DLD1 (cell line): ENCODE measurements around the gene ADORA2A.

ENCODE experiments used
- in situ Hi-C: cut with HindIII; loops from 2 replicates; pipeline ENCODE4 v1.10.0; 2017; ENCODE audit warnings: low sequenced_read_pairs

The ADORA2A gene

GRCh38 chr22:24417200-24417599 is 10.2 kb upstream of the ADORA2A start:
- in situ Hi-C loops = no loop called here

DNA sequence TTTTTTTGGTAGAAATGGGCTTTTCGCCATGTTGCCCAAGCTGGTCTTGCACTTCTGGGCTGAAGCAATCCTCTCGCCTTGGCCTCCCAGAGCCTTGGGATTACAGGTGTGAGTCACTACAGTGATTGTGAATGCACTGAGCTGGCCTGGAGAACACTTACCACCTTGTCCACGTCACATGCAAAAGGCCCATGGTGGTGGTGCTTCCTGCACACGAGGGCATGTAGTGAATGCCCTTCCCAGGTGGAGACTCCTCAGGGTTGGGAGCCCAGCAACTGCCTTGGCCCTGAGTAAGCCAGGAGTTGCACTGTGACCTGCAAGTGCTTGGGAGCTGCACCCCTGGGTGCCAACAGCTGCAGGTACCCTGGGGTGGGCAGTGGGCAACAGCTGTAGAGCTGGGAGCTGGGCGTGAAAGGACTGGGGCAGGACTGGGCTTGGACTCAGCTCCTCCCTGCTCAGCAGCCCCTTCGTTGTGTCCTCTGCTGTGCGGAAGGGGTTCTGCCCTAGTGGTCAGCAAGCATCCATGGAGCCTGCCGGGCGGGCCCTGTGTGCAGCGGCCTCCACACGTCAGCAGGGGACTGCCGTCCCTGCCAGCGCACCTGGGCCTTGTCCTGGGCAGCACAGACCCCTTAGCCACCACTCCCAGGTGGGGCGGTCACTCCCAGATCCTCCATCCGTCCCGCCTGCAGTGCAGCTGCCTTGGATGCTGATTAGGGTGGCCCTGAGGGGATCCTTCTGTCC is 9.3 kb upstream of the ADORA2A start:
- in situ Hi-C loops = no loop called here

DNA sequence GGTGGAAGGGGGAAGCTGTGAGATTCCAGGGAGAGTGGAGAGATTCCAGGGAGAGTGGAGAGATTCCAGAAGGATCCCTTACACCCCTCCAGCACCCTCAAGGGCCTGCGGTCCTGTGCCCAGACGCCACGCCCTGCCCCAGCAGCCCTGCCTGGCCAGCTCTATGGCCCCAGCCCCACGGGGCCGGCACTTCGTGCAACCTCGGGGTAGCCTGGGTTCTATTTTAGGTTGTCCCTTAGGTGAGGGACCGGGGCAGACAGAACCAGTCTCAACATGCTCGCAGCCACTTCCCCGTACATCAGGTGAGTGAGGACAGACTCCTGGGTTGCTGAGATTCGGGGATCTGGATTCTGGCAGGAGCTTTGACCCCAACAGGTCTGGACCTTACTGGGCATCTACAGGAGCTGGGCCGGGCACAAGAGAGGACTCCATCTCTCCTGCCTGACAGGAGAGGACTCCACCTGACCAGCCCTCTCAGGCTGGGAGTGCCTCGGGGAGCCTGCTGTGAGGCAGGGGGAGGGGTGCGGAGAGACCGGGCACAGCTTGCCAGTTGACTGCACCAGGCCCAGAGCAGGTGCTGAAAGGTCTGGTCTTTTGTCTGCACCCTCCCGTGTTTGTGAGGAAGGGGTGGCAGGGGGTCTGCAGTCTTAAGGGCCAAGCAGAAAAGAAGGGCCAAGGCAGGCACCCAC is 8.5 kb upstream of the ADORA2A start:
- in situ Hi-C loops = no loop called here

DNA sequence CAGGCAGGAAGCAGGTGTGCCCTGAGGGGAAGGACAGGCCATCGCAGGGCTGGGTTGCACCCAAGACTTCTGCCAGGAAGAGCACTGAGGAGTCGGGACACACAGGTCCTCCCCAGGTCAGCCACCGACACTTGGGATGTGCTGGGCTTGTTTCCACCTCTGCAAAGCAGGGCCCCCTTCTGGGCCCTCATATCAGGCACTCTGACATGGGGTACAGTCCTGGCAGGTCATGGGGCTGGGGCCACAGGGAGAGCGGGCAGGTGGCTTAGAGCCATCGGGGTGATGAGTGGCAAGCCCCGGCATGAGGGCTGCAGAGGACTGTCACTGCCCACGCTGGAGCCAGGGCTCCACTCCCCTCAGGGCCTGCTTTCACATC is 7.9 kb upstream of the ADORA2A start:
- in situ Hi-C loops = no loop called here

- in situ Hi-C loops = no loop called here
Observed at GRCh38 chr22:24420072-24420976, 7.1 kb upstream of the ADORA2A start.

- in situ Hi-C loops = no loop called here
Observed at GRCh38 chr22:24420977-24421343, 6.4 kb upstream of the ADORA2A start.

DNA sequence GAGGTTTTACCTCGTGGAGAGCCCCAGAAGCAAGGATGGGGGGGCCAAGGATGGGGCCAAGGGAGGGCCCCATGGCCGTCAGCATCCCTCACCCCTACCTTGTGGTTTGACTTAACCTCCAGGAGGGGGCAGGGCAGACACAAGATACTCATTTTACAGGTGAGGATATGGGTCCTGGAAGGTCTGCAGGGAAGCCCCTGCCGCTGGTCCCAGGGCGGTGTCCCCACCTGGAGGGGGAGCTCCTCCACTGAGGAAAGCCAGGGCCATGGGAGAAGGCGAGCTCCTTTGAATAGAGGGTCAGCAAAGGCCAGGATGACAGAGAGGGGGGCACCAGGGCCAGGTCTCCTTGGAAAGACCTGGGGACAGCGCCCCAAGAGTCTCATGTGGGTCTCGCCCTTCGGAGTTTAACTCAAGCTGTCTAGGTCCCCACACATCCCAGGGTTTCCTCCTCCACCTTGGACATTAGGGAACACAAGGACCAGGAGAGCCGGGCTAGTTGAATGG is 5.9 kb upstream of the ADORA2A start:
- in situ Hi-C loops = no loop called here

- in situ Hi-C loops = no loop called here
Observed at GRCh38 chr22:24422102-24422665, 5.2 kb upstream of the ADORA2A start.

- in situ Hi-C loops = no loop called here
Observed at GRCh38 chr22:24423519-24424000, 3.8 kb upstream of the ADORA2A start.

DNA sequence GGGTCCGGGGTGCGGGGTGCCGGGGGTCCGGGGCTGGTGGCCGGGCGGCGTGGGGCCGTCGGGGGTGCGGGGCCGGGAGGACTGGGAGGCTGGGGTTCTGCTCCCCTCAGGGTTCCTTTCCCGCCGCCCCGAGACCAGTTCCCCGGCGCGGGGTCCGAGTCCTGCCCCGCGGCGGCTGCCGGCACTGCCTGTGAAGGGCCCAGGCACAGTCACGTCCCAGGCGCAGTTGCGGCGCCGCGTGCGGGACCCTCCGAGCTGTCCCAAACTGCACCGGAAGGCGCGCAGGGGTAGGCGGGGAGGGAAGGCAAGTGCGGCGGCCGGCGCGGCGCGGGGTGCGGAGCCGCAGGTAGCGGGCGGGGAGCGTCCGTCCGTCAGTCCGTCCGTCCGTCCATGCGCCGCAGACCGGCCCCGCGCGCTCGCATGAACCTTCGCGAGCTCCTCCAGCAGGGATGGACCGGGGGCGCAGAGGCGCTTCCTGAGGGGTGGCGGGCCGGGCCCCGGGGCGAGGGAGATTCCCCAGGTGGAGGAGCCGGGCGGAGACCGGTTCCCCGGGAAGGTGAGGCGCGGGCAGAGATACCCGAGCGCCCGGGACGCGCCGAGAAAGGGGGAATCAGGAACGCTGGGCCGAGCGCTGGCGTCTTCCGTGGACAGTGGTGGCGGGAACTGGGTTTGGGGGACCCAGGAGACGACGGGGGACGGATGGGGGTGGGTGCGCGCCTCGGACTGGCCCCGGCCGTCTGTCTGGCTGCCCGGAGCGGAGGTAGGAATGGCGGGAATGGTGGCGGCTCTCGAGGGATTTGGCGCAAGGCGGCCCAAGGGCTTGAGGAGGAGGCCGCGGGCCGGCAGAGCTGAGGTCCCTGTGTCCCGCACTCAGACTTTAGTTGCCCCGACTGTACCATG is 3.1 kb upstream of the ADORA2A start:
- in situ Hi-C loops = no loop called here

- in situ Hi-C loops = no loop called here
Observed at GRCh38 chr22:24424901-24425775, 2.3 kb upstream of the ADORA2A start.

- in situ Hi-C loops = no loop called here
Observed at GRCh38 chr22:24426436-24426835, 963 bp upstream of the ADORA2A start.

GRCh38 chr22:24426851-24427499 is 424 bp upstream of the ADORA2A start:
- in situ Hi-C loops = no loop called here

DNA sequence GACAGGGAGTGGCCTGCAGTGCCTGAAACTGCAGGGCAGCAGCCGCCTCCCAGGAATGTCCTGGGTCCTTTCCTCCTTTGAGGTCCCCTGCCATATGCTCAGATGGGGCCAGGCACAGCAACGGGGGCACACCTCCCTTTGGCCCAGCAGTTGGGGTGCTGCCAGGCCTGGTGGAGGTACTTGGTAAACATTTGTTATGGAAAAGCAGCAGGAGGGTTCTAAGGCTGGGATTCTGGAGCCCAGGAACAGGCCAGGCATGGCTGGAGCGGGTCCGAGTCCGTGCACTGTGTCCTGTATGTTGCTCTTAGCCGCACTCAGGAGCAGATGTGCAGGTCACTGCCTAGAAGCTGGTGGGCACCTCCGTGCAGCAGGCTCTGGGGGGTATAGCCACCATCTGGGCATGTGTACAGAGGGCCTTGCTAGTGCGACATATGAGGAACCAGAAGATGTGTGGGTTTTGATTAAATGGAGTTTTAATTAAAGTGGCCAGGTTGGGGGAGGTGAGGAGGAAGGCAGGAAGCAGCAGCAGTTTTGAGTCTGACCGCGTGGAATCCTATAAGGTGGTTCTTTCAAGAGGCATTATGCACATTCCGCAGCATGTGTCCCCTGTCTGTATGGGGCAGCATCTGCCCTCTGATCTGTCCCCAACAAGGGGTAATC is 1.5 kb downstream of the ADORA2A start:
- in situ Hi-C loops = no loop called here

DNA sequence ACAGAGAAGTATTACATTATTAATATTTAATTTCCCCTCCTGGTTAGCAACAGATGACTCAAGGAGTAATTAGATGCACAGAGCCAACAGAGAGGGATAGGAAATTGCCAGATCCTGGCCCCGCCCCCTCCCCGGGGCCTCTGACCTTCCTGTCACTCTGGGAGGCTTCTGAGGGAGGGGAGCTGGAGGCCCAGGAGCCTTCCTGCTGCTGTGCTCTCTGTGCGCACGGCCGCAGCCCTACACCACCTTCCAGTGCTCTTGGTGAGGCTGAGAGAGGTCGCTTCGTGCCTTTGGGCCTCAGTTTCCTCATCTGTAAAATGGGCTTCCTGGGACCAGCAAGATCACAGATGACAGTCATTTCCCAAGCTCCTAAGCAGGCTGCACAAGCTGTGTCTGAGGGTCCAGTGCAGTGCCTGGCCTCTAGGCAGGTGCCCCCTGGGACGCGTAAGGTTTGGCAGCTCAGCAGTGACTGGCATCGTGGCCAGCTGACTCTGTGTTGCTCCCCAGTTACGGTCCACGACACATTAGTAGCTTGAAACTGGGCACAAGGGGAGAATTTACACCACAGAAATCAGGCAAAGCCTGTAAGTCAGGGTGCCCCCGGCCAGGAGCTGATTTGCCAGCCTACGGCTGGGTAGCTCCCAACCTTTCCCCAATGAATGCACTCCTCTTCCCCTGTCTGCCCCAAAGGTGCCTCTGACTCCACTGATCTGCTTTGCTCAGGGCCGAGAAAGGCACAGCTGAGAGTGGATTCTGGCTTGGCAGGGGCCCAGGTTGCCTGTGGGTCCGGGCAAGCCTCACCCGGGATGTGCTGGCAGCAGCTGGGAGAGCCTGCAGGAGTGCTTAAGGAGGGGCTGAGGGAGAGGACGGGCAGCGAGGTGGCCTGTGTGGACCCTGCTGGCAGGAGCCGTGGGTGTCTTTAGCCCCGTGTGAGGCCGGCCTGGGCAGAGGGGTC is 2.3 kb downstream of the ADORA2A start:
- in situ Hi-C loops = no loop called here

GRCh38 chr22:24430431-24431308 is 3.3 kb downstream of the ADORA2A start:
- in situ Hi-C loops = no loop called here
